DMS 273 treated with DMSO at 0.1 percent for 48 hours (cell line): ENCODE results near the gene TCF4.
"Not testable (repeated sequence)": the region's sequence is repeated elsewhere in the genome, so short reads cannot be mapped to it uniquely, and the experiment has no call there.

Source experiments
- DNase-seq: peaks from one replicate; lab custom pipeline; 2025; lab: John Stamatoyannopoulos, UW

Gene TCF4

GRCh38 chr18:55475916-55476315, 112.1 kb downstream of the TCF4 start:
- DNase-seq: no peak

GRCh38 chr18:55475467-55475866, 112.5 kb downstream of the TCF4 start:
- no peak for DNase-seq

DNA sequence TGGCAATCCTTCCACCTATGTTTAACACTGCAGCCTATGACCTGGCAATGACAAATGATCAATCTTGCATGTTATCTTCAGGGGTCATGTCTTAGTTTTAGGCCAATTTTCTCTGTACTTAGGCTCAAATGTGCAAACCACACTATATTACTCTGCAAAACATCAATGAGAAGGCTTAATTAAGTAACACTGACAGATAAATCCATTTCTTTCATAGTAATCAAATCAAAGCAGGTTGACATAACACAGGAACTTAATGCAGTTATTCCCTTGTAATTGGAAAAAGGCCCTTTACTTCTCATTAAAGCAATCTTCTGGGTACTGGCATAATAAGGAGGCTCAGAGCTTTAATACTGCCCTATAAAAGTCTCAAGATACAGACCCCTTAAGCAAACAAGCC, 114.4 kb downstream of the TCF4 start:
- no peak for DNase-seq

DNA sequence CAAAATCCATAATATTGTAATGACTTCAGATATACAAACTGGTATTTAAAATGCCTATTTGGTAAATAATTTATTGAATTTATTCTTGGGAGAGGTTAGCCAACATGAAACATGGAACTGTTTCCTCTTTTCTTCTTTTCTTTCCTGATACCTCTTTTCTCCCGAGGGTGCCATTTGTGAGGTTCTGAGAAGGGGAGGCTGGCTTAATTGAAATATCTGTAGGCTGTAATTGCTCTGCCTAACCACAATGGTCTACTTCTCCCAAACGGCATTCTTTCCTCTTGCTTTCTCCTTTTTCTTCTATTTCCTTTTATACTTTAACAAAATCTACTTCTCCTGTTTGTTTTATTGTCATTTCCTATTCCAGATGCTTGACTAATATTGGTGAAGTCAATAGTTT, 114.9 kb downstream of the TCF4 start:
- DNase-seq: no peak

- DNase-seq: no peak
Observed at GRCh38 chr18:55470826-55471225, 117.2 kb downstream of the TCF4 start.

GRCh38 chr18:55469134-55469533, 118.9 kb downstream of the TCF4 start:
- DNase-seq: not testable (repeated sequence)

DNA sequence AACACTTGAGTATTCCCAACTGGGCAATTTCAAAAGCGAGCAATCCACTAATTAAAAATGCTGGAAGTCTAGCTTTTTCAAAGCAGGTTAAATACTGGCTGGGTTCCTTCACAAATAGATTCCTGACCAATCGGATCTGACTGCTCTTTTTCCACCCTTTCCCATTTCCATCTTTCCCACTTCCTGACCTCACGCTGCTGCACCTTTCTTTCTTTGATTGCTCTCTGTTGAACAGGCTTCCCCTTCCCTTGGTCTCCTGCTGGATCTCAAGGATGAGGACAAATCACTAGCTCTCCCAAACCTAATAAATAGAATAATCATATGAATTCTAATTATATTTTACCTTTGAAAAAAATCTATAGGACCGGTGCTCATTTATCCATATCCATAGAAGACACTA, 121.2 kb downstream of the TCF4 start:
- no peak for DNase-seq

- no peak for DNase-seq
Observed at GRCh38 chr18:55465313-55465712, 122.7 kb downstream of the TCF4 start.

GRCh38 chr18:55464581-55464980, 123.4 kb downstream of the TCF4 start:
- DNase-seq: no peak

GRCh38 chr18:55462652-55463051, 125.3 kb downstream of the TCF4 start:
- DNase-seq: peak; percentile 86

DNA sequence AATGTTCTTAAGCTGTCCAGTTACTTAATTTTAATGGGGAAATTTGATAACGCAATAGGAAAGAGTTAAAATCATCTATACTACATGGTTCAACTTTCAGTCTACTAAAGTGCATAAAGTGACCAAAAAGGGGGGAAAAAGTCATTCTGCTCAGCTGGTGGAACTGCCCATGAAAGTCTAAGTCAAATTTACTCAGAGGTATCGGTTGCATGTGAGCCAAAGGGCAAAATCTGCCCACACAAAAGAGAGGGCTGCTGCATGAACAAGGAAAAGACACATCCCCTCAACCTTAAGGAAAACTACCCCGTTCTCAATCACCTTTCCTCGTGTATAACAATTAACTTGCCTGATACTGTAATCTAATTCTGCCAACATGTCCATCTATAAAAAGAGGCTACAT, 126.1 kb downstream of the TCF4 start:
- no peak for DNase-seq

- DNase-seq: no peak
Observed at GRCh38 chr18:55458456-55459203, 129.4 kb downstream of the TCF4 start.

- DNase-seq: no peak
Observed at GRCh38 chr18:55457028-55457427, 131.0 kb downstream of the TCF4 start.

- peak; percentile 56 for DNase-seq
Observed at GRCh38 chr18:55455938-55456337, 132.1 kb downstream of the TCF4 start.

DNA sequence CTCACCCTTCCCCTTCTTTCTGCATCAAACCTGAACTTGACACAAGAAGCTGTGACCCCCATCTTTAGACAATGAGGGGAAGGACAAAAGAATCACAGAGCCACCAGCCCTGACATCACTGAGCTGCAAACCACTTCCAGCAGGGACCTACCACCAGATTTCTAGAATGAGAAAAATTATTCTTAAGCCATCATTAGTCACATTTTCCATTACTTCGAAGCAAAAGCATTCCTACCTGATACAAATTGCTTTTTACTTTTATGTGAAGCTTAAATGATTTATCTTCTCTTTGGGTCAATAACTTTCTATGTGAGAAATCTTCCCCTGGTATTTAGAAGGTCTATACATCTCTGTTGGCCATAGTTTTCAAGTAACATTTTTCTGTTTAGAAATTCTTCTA, 134.8 kb downstream of the TCF4 start:
- no peak for DNase-seq

DNA sequence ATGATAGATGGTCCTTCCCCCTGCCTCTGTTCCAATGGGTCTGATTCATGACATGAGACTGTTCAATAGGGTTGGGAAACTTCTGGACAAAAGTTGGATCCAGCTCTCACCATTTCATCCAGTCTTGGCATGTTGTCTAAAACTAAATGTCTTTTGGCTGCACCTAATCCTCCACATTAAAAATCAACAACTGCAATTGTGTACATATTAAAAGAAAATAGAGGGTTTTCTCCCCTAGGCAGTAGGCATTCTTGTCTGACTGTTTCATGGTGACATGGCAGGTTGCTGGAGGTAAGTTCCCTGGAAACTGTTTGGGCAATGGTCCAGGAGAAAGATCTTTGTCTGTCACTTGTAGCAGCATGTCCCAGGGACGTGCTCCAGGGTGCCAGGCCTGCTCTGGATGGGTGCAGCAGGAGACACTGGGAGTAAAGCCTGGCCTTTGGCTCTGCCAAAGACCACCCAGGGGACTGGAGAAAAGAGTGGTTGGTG, 135.8 kb downstream of the TCF4 start:
- DNase-seq: no peak

- no peak for DNase-seq
Observed at GRCh38 chr18:55449412-55450140, 138.4 kb downstream of the TCF4 start.

DNA sequence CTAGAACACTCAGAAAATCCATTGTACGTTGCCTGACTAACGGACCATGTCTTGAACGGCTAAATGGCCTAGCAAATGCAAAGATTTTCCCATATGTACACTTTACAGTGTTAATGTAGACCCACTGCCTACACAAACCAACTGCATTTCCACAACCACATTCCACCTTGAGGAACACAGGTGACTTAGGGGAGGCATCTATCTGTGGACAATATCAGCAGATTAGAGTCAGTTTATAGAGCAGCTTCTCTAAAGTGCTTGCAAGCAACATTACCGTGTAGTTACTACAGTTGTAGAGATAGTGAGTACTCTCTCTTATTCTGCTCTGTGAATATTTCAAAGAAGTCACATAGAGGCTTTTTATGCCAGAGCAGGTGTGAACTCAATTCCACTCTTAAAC, 139.6 kb downstream of the TCF4 start:
- no peak for DNase-seq

DNA sequence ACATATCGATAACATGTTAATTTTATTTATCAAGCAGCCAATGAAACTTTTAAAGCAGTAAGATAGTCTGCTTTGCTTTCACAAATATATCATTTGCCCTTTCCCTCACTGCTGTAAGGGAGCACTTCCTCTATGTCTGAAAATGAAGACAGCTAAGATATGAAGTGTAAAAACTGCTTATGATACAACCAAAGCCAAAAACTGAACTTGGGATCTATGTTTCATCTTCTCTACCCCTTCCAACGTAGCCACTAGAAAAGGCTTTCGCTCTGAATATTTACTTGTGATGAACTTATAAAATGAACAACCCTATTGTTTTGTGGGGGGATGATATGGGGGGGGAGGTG, 140.3 kb downstream of the TCF4 start:
- no peak for DNase-seq

GRCh38 chr18:55446996-55447671, 140.9 kb downstream of the TCF4 start:
- DNase-seq: no peak

- no peak for DNase-seq
Observed at GRCh38 chr18:55444536-55444935, 143.5 kb downstream of the TCF4 start.

DNA sequence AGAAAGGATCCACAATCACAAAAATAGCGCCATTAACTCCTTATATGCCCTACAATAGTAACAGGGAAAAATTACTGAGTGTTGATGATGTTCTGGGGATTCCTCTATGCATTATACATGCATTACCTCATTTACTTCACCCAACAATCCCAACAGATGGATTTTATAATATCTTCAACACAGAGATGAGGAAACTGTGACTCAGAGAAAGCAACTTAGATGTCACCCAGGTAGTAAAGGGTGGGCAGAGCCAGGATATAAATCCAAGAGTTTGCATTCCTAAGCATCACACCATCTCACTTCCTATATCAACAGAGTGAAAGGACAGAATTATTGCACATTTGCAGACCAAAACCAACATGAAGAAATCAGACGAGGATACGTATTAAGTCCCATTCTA, 144.2 kb downstream of the TCF4 start:
- DNase-seq: no peak

DNA sequence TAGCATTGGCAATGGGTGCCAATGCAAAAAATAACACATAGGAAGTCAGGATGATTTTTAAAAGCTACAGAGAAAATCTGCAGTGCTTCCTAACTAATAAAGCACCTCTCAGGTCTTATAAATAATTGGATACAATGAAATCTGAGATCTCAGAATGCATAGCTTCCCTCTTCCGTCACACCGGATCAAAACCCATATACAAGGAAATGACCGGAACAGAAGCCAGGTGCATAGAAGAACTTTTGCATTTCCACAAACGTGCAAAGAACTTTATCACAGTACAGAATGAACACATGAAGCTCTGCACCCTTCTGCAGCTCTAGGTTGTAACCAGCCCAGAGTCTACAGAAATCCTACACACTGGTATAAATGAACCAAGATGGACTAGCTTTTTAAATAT, 145.4 kb downstream of the TCF4 start:
- DNase-seq: no peak
